HG03469 (cell line): Measurements from ENCODE around the gene NBPF1.
"Not testable (repeated sequence)": the region's sequence is repeated elsewhere in the genome, so short reads cannot be mapped to it uniquely, and the experiment has no call there.

ENCODE experiments used
- ATAC-seq: cut with Tn5 transposase; IDR thresholded peaks from one replicate; pipeline ENCODE4 v1.9.1; 2021; ENCODE audit warnings: mild to moderate bottlenecking, moderate library complexity, moderate number of reproducible peaks; ENCODE audit not compliant: unreplicated experiment

NBPF1 gene

GRCh38 chr1:16623812-16624719 lies 10.7 kb upstream of the NBPF1 start:
- not testable (repeated sequence) for ATAC-seq

GRCh38 chr1:16623337-16623736 lies 10.0 kb upstream of the NBPF1 start:
- not testable (repeated sequence) for ATAC-seq

GRCh38 chr1:16621681-16622315 lies 8.4 kb upstream of the NBPF1 start:
- ATAC-seq = not testable (repeated sequence)

- no peak for ATAC-seq
These were observed 7.9 kb upstream of the NBPF1 start for GRCh38 chr1:16621300-16621658.

- ATAC-seq = not testable (repeated sequence)
These were observed 6.6 kb upstream of the NBPF1 start for GRCh38 chr1:16619803-16620501.

GRCh38 chr1:16618719-16619118 lies 5.4 kb upstream of the NBPF1 start:
- no peak for ATAC-seq

- no peak for ATAC-seq
These were observed 4.6 kb upstream of the NBPF1 start for GRCh38 chr1:16617778-16618580.

GRCh38 chr1:16617114-16617631 lies 3.8 kb upstream of the NBPF1 start:
- ATAC-seq = no peak

- ATAC-seq = no peak
These were observed 2.2 kb upstream of the NBPF1 start for GRCh38 chr1:16615253-16616252.

GRCh38 chr1:16614361-16615252 lies 1.2 kb upstream of the NBPF1 start:
- ATAC-seq = no peak

- ATAC-seq = no peak
These were observed 812 bp downstream of the NBPF1 start for GRCh38 chr1:16612332-16613172.

- ATAC-seq = not testable (repeated sequence)
These were observed 1.4 kb downstream of the NBPF1 start for GRCh38 chr1:16611981-16612331.

GRCh38 chr1:16611164-16611563 lies 2.2 kb downstream of the NBPF1 start:
- ATAC-seq = not testable (repeated sequence)

GRCh38 chr1:16610553-16610952 lies 2.8 kb downstream of the NBPF1 start:
- not testable (repeated sequence) for ATAC-seq

- not testable (repeated sequence) for ATAC-seq
These were observed 3.6 kb downstream of the NBPF1 start for GRCh38 chr1:16609761-16610160.

GRCh38 chr1:16608838-16609560 lies 4.4 kb downstream of the NBPF1 start:
- ATAC-seq = no peak
